Adrenal gland (tissue), 12 donors: ENCODE measurements around the gene SLC25A26. TPM values are rescaled to one million over a fixed set of nuclear protein-coding genes. Genes with fewer than 3 reads are reported as not detected.

ENCODE experiments used
- DNase-seq, 7 donors: peaks; one replicate each; pipeline ENCODE4 v3.0.0-alpha.2; 2019 to 2020
- H3K27ac ChIP-seq, 5 donors: fragments of 200-600 bp; sonication (generic) in 4 of 5; 1 replicate in 3 of 5; 2 replicates in 2 of 5; pipeline versions ENCODE4 v1.5.1 to v1.8.0; 2016 to 2020; ENCODE audit warnings: mild to moderate bottlenecking in 1 of 5
- H3K27me3 ChIP-seq: fragments of 200-600 bp; 2 replicates; pipeline ENCODE4 v1.8.0; 2021
- H3K36me3 ChIP-seq, 2 donors: fragments of 200-600 bp; replicated peaks in 1 of 2; 1 replicate in 1 of 2; 2 replicates in 1 of 2; pipeline versions ENCODE4 v1.5.1 to v1.8.0; 2018 to 2022
- H3K4me1 ChIP-seq, 2 donors: fragments of 200-600 bp; replicated peaks in 1 of 2; 1 replicate in 1 of 2; 2 replicates in 1 of 2; pipeline versions ENCODE4 v1.5.1 to v1.8.0; 2018 to 2021
- H3K4me3 ChIP-seq, 4 donors: fragments of 200-600 bp; sonication (generic) in 3 of 4; one replicate each; pipeline ENCODE4 v1.5.1; 2016 to 2018
- H3K9me3 ChIP-seq, 3 donors: fragments of 200-600 bp; sonication (generic) in 1 of 3; replicated peaks in 1 of 3; 1 replicate in 2 of 3; 2 replicates in 1 of 3; pipeline versions ENCODE4 v1.5.1 to v1.8.0; 2016 to 2021
- POLR2A ChIP-seq, 2 donors: fragments of 450-650 bp; IDR thresholded peaks; one replicate each; pipeline ENCODE4 v1.6.1; 2017; ENCODE audit warnings: antibody characterized with exemption in 2 of 2, mild to moderate bottlenecking in 2 of 2, moderate library complexity in 1 of 2
- WGBS, 4 donors: extraction: QIAGEN DNeasy Blood & Tissue Kit in 2 of 4; methylation state at CpG; one replicate each; pipeline versions ENCODE4 v1.1.5 to v1.1.7; 2013 to 2017; 5-methylcytosine and 5-hydroxymethylcytosine counted together
- intact Hi-C, 2 donors: fragments of 100-400 bp; cut with DNase I; formaldehyde crosslinking; loops; one replicate each; pipeline versions ENCODE4 v1.14.1 to v1.15.0; 2022 to 2023
- polyA plus RNA-seq, 3 donors: library from polyadenylated mRNA; stranded (reverse); fragments of 200-250 nt in 2 of 3; fragments of 350-450 nt in 1 of 3; fragmentation: Illumina TruSeq in 1 of 3; extraction: RNeasy Lipid Tissue Mini Kit (QIAGEN cat#74804) in 1 of 3; gene quantifications; one replicate each; pipeline ENCODE4 v1.2.3, GENCODE V29; 2013 to 2014
- total RNA-seq, 9 donors: library from RNA; depleted of rRNA in 4 of 9; stranded (reverse); fragments of >200 nt in 4 of 9; fragments of 120-200 nt in 1 of 9; fragmentation: NEBNext Ultra II Directional in 1 of 9; extraction: Animal tissue kit (Norgen Biotek cat#: 25700) in 1 of 9; gene quantifications; one replicate each; pipeline versions ENCODE4 v1.1.0 to v1.2.4, GENCODE V29; 2013 to 2023
- TF ChIP-seq, protein P1 (sequence below), 6 experiments: fragments of 450-650 bp in 4 of 6; fragments of 200-600 bp in 2 of 6; sonication (generic) in 1 of 6; IDR thresholded peaks; 1 replicate in 5 of 6; 2 replicates in 1 of 6; pipeline versions ENCODE4 v1.5.1 to v1.8.0; 2016 to 2021; ENCODE audit warnings: antibody characterized with exemption in 6 of 6, mild to moderate bottlenecking in 2 of 6, moderate library complexity in 1 of 6
- donor health status: healthy with polysubstance abuse.
- donor health status: Bipolar disorder and iron deficiency.
- donor health status: DM: yes; HTN: yes; CAD: no.
- donor health status: DM: no; HTN: no; CAD: no.
- donor health status: DM: no; HTN: no; CAD: no.
- donor health status: DM: yes; HTN: yes; CAD: no.

The SLC25A26 gene
- total and polyA plus RNA-seq, 12 donors = 9.5 to 38.2 (median 22.2) TPM

DNA sequence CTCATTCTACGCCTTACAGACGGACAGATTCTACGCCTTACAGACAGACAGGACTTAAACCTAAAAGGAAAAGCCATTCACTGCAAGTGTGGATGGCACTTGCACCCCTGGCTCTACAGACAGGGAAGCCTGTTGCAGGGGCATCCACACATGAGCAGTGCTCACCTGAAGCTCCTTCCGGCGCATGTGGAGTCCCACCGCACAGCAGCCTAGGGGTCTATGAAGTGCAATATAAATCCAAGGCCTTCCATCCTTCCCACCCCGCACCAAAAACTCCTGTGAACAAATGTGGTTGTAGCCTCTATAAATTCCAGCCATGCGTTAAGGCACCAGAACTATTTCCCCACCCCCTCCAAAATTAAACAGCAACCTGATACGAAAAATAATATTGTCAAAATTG, 158.8 kb downstream of the SLC25A26 start:
- Histone ChIP-seq H3K9me3 (no peaks in the 10 kb centered on the region), H3K36me3 (peaks cover 0 to 43% of the 10 kb centered on the region in 2 donors), H3K4me3 (no peak overlapping the region), H3K4me1 (peaks cover 0 to 9% of the 10 kb centered on the region in 2 donors), H3K27ac (no peak overlapping the region), H3K27me3 (no peaks in the 10 kb centered on the region)
- intact Hi-C loops = no loop called here
- no peak for TF ChIP-seq POLR2A (IDR thresholded peaks at IDR 0.05)
- TF ChIP-seq, protein P1, sequence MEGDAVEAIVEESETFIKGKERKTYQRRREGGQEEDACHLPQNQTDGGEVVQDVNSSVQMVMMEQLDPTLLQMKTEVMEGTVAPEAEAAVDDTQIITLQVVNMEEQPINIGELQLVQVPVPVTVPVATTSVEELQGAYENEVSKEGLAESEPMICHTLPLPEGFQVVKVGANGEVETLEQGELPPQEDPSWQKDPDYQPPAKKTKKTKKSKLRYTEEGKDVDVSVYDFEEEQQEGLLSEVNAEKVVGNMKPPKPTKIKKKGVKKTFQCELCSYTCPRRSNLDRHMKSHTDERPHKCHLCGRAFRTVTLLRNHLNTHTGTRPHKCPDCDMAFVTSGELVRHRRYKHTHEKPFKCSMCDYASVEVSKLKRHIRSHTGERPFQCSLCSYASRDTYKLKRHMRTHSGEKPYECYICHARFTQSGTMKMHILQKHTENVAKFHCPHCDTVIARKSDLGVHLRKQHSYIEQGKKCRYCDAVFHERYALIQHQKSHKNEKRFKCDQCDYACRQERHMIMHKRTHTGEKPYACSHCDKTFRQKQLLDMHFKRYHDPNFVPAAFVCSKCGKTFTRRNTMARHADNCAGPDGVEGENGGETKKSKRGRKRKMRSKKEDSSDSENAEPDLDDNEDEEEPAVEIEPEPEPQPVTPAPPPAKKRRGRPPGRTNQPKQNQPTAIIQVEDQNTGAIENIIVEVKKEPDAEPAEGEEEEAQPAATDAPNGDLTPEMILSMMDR (IDR thresholded peaks at IDR 0.05) = no peak
- DNase-seq = no peak
- 91 to 98% (median 97%) methylated on average over 6 to 9 of the region's 9 CpGs for WGBS, 4 donors

DNA sequence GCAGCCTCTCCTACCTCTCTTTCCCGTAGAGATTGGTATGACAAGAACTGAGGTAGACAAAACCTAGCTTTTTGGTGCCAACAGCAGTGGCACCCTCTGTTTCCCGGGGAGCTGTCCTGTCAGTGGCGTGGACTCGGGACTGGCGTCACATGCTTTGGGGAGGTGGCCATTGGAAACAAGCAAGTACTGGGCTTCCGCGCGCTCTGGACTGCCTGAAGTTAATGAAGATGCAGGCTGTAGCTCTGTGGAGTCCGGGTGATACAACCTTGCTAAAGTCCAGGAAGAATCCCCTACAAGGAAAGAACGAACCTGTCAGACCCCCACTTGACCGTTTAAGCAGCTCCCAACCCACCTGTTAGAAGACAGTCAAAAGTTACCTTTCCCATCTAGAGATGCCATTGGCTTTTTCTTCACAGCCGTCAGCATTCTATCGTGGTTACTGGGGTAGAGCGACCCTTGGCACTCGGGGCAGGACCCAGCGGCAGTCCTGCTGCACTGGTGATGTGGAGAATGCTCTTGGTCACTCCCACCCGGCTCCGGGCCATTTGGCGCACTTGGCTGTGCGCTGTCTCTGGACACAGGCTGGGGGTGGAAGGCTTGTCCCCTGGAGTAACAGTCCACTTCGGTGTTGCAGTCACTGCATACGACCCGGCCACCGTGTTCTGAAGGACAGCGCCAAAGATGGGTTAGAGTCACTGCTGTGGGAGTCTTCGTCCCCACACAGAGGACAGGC, 159.6 kb downstream of the SLC25A26 start:
- H3K36me3 ChIP-seq = peaks cover 0 to 43% of the 10 kb centered on the region in 2 donors

DNA sequence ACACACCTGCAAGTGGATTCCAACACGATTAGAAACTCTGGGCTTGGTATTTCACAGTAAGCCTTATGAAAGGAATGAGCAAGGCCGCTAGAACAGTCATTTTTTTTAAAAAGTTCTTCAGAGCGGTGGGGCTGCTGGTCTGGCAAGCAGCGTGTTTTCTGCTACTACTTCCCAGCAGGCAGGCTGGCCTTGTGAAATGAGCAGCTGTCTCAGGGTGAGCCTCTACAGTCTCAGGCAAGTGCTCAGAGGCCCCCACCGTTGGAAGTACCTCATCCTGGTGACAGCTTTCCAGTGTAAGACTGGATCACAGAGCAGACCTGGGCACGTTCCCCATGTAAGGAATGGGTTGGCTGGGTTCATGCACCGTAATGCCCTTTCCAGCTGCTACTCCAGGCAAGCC, 160.8 kb downstream of the SLC25A26 start:
- Histone ChIP-seq H3K27me3 (no peaks in the 10 kb centered on the region), H3K4me3 (no peak overlapping the region), H3K27ac (no peak overlapping the region), H3K36me3 (peaks cover 0 to 50% of the 10 kb centered on the region in 2 donors), H3K4me1 (peaks cover 0 to 7% of the 10 kb centered on the region in 2 donors), H3K9me3 (no peaks in the 10 kb centered on the region)
- TF ChIP-seq POLR2A (IDR thresholded peaks at IDR 0.05) = no peak
- TF ChIP-seq, protein P1 (IDR thresholded peaks at IDR 0.05) = no peak
- no peak for DNase-seq
- WGBS, 4 donors = 79 to 92% (median 85%) methylated on average over 5 to 7 of the region's 7 CpGs
- intact Hi-C loops = no loop called here

More for the DNA sequence above, 159.6 kb downstream of the SLC25A26 start:
- TF ChIP-seq, protein P1 (IDR thresholded peaks at IDR 0.05) = no peak
- TF ChIP-seq POLR2A (IDR thresholded peaks at IDR 0.05) = no peak
- intact Hi-C loops = no loop called here
- peaks cover 0 to 9% of the 10 kb centered on the region in 2 donors for H3K4me1 ChIP-seq
- DNase-seq = no peak
- no peaks in the 10 kb centered on the region for H3K9me3 ChIP-seq
- no peak overlapping the region for H3K27ac ChIP-seq
- 95 to 97% (median 97%) methylated on average over 16 to 26 of the region's 26 CpGs for WGBS, 4 donors
- H3K4me3 ChIP-seq = no peak overlapping the region
- no peaks in the 10 kb centered on the region for H3K27me3 ChIP-seq

DNA sequence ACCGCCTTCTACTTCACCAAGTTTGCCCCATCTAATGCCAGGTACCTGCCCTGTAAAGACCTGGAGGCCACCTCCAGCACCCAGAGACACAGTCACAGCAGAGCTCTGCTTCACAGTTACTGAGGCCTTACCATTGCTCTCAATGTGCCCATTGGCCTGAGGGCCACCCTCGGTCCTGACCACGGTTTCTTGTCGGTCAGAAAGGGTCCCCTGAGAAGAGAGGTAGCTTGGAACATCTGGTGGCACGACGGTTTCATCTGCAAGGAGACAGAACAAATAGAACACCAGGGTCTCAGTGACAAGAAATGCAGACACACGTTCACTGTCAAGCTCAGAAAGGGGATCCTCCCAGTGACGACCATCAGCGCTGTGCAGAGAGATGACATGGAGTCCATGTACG, 161.3 kb downstream of the SLC25A26 start:
- WGBS, 4 donors = 96 to 99% (median 97%) methylated on average over 10 of the region's 10 CpGs
- intact Hi-C loops = no loop called here
- no peak for TF ChIP-seq POLR2A (IDR thresholded peaks at IDR 0.05)
- TF ChIP-seq, protein P1 (IDR thresholded peaks at IDR 0.05) = no peak

More for the DNA sequence above, 161.3 kb downstream of the SLC25A26 start:
- Histone ChIP-seq H3K4me3 (no peak overlapping the region), H3K36me3 (peaks cover 0 to 50% of the 10 kb centered on the region in 2 donors), H3K9me3 (no peaks in the 10 kb centered on the region), H3K27me3 (no peaks in the 10 kb centered on the region), H3K27ac (no peak overlapping the region), H3K4me1 (peaks cover 0 to 2% of the 10 kb centered on the region in 2 donors)
- DNase-seq = no peak
